Heart right ventricle (tissue), 16 donors: ENCODE data around the gene NGLY1. TPM values are rescaled to one million over a fixed set of nuclear protein-coding genes. Genes with fewer than 3 reads are reported as not detected.
A peak's percentile ranks its signal among the peaks of the same experiment; 100 is the strongest.

ENCODE experiments used
- ATAC-seq, 8 donors: fragments of 200-7000 bp; cut with Tn5 transposase; one replicate each; pipeline ENCODE4 v1.9.1; 2020; ENCODE audit warnings: mild to moderate bottlenecking in 8 of 8, moderate library complexity in 8 of 8, moderate number of reproducible peaks in 1 of 8
- DNase-seq, 2 donors: peaks; one replicate each; pipeline ENCODE4 v3.0.0-alpha.2; 2020
- H3K27ac ChIP-seq, 10 donors: fragments of 200-600 bp; sonication (generic) in 2 of 10; one replicate each; pipeline versions ENCODE4 v1.5.0 to v1.8.0; 2020 to 2022; ENCODE audit warnings: mild to moderate bottlenecking in 3 of 10
- H3K27me3 ChIP-seq, 7 donors: fragments of 200-600 bp; one replicate each; pipeline ENCODE4 v1.8.0; 2021 to 2022; ENCODE audit warnings: mild to moderate bottlenecking in 2 of 7
- H3K36me3 ChIP-seq, 9 donors: fragments of 200-600 bp; sonication (generic) in 1 of 9; one replicate each; pipeline versions ENCODE4 v1.5.0 to v1.8.0; 2020 to 2022; ENCODE audit warnings: mild to moderate bottlenecking in 2 of 9
- H3K4me1 ChIP-seq, 9 donors: fragments of 200-600 bp; sonication (generic) in 1 of 9; one replicate each; pipeline versions ENCODE4 v1.5.0 to v1.8.0; 2020 to 2022; ENCODE audit warnings: mild to moderate bottlenecking in 4 of 9
- H3K4me3 ChIP-seq, 10 donors: fragments of 200-600 bp; sonication (generic) in 2 of 10; one replicate each; pipeline versions ENCODE4 v1.5.0 to v1.8.0; 2020 to 2022; ENCODE audit warnings: mild to moderate bottlenecking in 7 of 10, moderate library complexity in 2 of 10
- H3K9me3 ChIP-seq, 11 donors: fragments of 200-600 bp in 10 of 11; sonication (generic) in 2 of 11; one replicate each; pipeline versions ENCODE4 v1.5.0 to v1.8.0; 2013 to 2022; ENCODE audit warnings: mild to moderate bottlenecking in 2 of 11, control low read depth in 1 of 11, moderate library complexity in 1 of 11
- CTCF ChIP-seq, 9 donors: fragments of 200-600 bp; sonication (generic) in 2 of 9; IDR thresholded peaks; one replicate each; pipeline versions ENCODE4 v1.5.0 to v1.8.0; 2021 to 2022; ENCODE audit warnings: antibody characterized with exemption in 9 of 9, mild to moderate bottlenecking in 5 of 9, moderate library complexity in 1 of 9
- WGBS, 2 donors: extraction: QIAGEN DNeasy Blood & Tissue Kit; methylation state at CpG; one replicate each; pipeline ENCODE4 v1.1.7; 2013; ENCODE audit warnings: inconsistent platforms in 1 of 2; 5-methylcytosine and 5-hydroxymethylcytosine counted together
- intact Hi-C, 10 donors: fragments of 100-400 bp; cut with DNase I; formaldehyde crosslinking; loops; one replicate each; pipeline versions ENCODE4 v1.11.1 to v1.14.2; 2022
- long read RNA-seq, 3 donors: library from polyadenylated mRNA; unstranded; transcript quantifications; one replicate each; pipeline ENCODE4 v2.0.0, GENCODE V29; 2020 to 2021
- polyA plus RNA-seq, 2 donors: library from polyadenylated mRNA; stranded (reverse); fragments of 200-250 nt; gene quantifications; one replicate each; pipeline ENCODE4 v1.2.3, GENCODE V29; 2013
- total RNA-seq, 10 donors: library from RNA; stranded (reverse); fragmentation: NEBNext Ultra II Directional in 3 of 10; extraction: Animal tissue kit (Norgen Biotek cat#: 25700) in 3 of 10; gene quantifications; one replicate each; pipeline versions ENCODE4 v1.2.1 to v1.2.4, GENCODE V29; 2021 to 2023
- donor health status: Arrhythmogenic right ventricular cardiomyopathy.
- donor health status: ischemic (EF 13 %, LVEDD 7.1; RV severe dilation, severe dysfunction).
- donor health status: healthy with polysubstance abuse.
- donor health status: DM: no; HTN: yes; CAD: no.
- donor health status: DM: no; HTN: no; CAD: no.
- donor health status: ischemic (EF 25% LVEDD 6.9; RV normal size, moderate dysfunction).
- donor health status: ischemic (EF 25% LVEDD 5.7; RV mildly dilated, moderate dysfunction).
- donor health status: healthy.
- donor health status: DM: yes; HTN: yes; CAD: no.
- donor health status: Ischemic cardiomyopathy.
- donor health status: ischemic (EF 35%, LVEDD 5.7; RV mildly dilated, moderate dysfunction).
- donor health status: nonischemic (EF 11% LVEDD 7.7; RV severe dilation, severe dysfunction).
- donor health status: DM: yes; HTN: yes; CAD: no.
- donor health status: PGD.
- donor health status: ischemic (EF 29% LVEDD 5.4; RV normal size, mild dysfunction).
- donor health status: nonischemic (EF 23%, LVEDD 6.1; RV moderate dilation, normal function).

Gene NGLY1, protein sequence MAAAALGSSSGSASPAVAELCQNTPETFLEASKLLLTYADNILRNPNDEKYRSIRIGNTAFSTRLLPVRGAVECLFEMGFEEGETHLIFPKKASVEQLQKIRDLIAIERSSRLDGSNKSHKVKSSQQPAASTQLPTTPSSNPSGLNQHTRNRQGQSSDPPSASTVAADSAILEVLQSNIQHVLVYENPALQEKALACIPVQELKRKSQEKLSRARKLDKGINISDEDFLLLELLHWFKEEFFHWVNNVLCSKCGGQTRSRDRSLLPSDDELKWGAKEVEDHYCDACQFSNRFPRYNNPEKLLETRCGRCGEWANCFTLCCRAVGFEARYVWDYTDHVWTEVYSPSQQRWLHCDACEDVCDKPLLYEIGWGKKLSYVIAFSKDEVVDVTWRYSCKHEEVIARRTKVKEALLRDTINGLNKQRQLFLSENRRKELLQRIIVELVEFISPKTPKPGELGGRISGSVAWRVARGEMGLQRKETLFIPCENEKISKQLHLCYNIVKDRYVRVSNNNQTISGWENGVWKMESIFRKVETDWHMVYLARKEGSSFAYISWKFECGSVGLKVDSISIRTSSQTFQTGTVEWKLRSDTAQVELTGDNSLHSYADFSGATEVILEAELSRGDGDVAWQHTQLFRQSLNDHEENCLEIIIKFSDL
- total RNA-seq (10 to 100 TPM; 23.4 to 40.3 (median 27.8) TPM), polyA plus RNA-seq (10 to 100 TPM; 25.4 to 33.9 TPM)
- long read RNA-seq, donor 1, transcript NGLY1-202 (12 exons, 2,473 nt): major isoform, 147 of 168 reads
- long read RNA-seq, donor 1, partial matches to known transcripts: 2 of 168 reads
- long read RNA-seq, donor 1, other reads (novel, unspliced or antisense): 16 of 168 reads
- long read RNA-seq, donor 2, transcript NGLY1-202 (12 exons, 2,473 nt): major isoform, 124 of 143 reads
- long read RNA-seq, donor 2, partial matches to known transcripts: 4 of 143 reads
- long read RNA-seq, donor 2, other reads (novel, unspliced or antisense): 14 of 143 reads
- long read RNA-seq, donor 3, transcript NGLY1-202 (12 exons, 2,473 nt): major isoform, 224 of 276 reads
- long read RNA-seq, donor 3, partial matches to known transcripts: 10 of 276 reads
- long read RNA-seq, donor 3, other reads (novel, unspliced or antisense): 36 of 276 reads

DNA sequence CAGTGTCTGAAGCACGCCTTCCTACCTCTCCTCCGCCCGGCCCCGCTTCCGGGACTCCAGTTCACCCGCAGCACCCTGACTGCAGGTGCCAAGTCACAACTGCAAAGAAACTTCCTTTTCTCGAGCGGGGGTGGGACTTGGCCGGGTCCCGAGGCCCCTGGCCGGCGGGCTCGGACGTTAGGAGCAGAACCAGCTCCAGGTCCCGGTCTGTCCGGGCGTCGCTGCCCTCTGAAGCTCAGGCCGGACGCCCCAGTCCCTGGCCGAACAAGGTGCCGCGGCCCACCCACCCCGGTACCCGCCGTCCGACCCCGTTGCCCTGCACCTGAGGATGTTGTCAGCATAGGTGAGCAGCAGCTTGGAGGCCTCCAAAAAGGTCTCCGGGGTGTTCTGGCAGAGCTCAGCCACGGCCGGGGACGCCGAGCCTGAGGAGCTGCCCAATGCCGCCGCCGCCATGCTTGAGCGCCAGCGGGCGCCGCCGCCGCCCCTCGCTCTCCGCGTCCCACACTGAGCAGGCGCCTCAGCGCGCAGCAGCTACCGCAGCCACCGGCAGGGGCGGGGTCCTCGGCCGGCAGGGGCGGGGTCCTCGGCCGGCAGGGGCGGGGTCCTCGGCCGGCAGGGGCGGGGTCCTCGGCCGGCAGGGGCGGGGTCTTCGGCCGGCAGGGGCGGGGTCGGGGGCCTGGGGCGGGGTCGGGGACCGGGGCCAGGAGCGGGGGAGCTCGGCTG, at the start of gene NGLY1:
NGLY1 (minus strand) TSS at position 506 of the 723 bp plus-strand sequence; CDS start at position 453, 53 bp downstream.
- Histone ChIP-seq H3K36me3 (peaks cover 0 to 5% (median 0%) of the 10 kb centered on the region in 9 donors), H3K4me1 (peaks cover 3 to 39% (median 22%) of the 10 kb centered on the region in 9 donors), H3K9me3 (no peaks in the 10 kb centered on the region), H3K27ac (peak within 1 kb of the TSS; percentile 49 to 97 (median 91)), H3K4me3 (peak within 1 kb of the TSS; percentile 76 to 97 (median 92)), H3K27me3 (no peaks in the 10 kb centered on the region)
- DNase-seq (peak; percentile 81 to 88), ATAC-seq (peak; percentile 96 to 99 (median 97))
- intact Hi-C loops: loop anchor here in 5 of 10 donors (2.0 to 10.0 kb wide), 5 partner anchors 116 to 322 kb away; partner anchors contain the start of gene TOP2B (in 3 of the 5)
- 0 to 1% methylated on average over 49 to 66 of the region's 72 CpGs for WGBS, 2 donors
- TF ChIP-seq CTCF (IDR thresholded peaks at IDR 0.05): peak in 5 of 9 donors; percentile 12 to 44 (median 34)

- intact Hi-C loops: no loop called here
- WGBS, 2 donors: 16 to 18% methylated on average over 3 of the region's 3 CpGs
- no peak overlapping the region for H3K4me3 ChIP-seq
Observed at GRCh38 chr3:25831578-25831977, 48.3 kb upstream of the NGLY1 start.

More at GRCh38 chr3:25831578-25831977, 48.3 kb upstream of the NGLY1 start:
- Histone ChIP-seq H3K4me1 (no peaks in the 10 kb centered on the region), H3K27ac (no peak overlapping the region), H3K27me3 (peaks cover 0 to 4% (median 0%) of the 10 kb centered on the region in 7 donors), H3K36me3 (no peaks in the 10 kb centered on the region), H3K9me3 (peaks cover 0 to 14% (median 0%) of the 10 kb centered on the region in 11 donors)
- ATAC-seq (no peak), DNase-seq (no peak)
- TF ChIP-seq CTCF (IDR thresholded peaks at IDR 0.05): peak in 3 of 9 donors; percentile 16 to 32 (median 31)
